CD4-positive, alpha-beta T cell treated with Interleukin-2 at 100 ng/mL for 4 hours (primary cell): ENCODE data around the gene TMEM184B.
A peak's percentile ranks its signal among the peaks of the same experiment; 100 is the strongest.
"Not testable (repeated sequence)": the region's sequence is repeated elsewhere in the genome, so short reads cannot be mapped to it uniquely, and the experiment has no call there.

Experiments used
- DNase-seq: peaks from one replicate; pipeline ENCODE4 v3.0.0-alpha.2; 2020; ENCODE audit warnings: low spot score

TMEM184B gene

GRCh38 chr22:38249301-38249700, 23.5 kb downstream of the TMEM184B start:
- no peak for DNase-seq

- no peak for DNase-seq
These were observed 24.5 kb downstream of the TMEM184B start for GRCh38 chr22:38248280-38248679.

- DNase-seq = no peak
These were observed 25.1 kb downstream of the TMEM184B start for GRCh38 chr22:38247713-38248112.

- no peak for DNase-seq
These were observed 26.1 kb downstream of the TMEM184B start for GRCh38 chr22:38246692-38247091.

GRCh38 chr22:38246046-38246658, 26.7 kb downstream of the TMEM184B start:
- no peak for DNase-seq

GRCh38 chr22:38244106-38244505, 28.7 kb downstream of the TMEM184B start:
- no peak for DNase-seq

- no peak for DNase-seq
These were observed 29.6 kb downstream of the TMEM184B start for GRCh38 chr22:38243007-38243765.

- no peak for DNase-seq
These were observed 32.0 kb downstream of the TMEM184B start for GRCh38 chr22:38240734-38241252.

GRCh38 chr22:38239101-38239761, 33.6 kb downstream of the TMEM184B start:
- no peak for DNase-seq

- DNase-seq = no peak
These were observed 34.2 kb downstream of the TMEM184B start for GRCh38 chr22:38238519-38239071.

- no peak for DNase-seq
These were observed 36.0 kb downstream of the TMEM184B start for GRCh38 chr22:38236786-38237185.

GRCh38 chr22:38235240-38235850, 37.5 kb downstream of the TMEM184B start:
- DNase-seq = no peak

- DNase-seq = not testable (repeated sequence)
These were observed 39.0 kb downstream of the TMEM184B start for GRCh38 chr22:38233856-38234255.

- DNase-seq = no peak
These were observed 39.4 kb downstream of the TMEM184B start for GRCh38 chr22:38233427-38233826.

- DNase-seq = no peak
These were observed 40.6 kb downstream of the TMEM184B start for GRCh38 chr22:38232196-38232595.

GRCh38 chr22:38230916-38231315, 41.9 kb downstream of the TMEM184B start:
- no peak for DNase-seq

- peak; percentile 50 for DNase-seq
These were observed 42.5 kb downstream of the TMEM184B start for GRCh38 chr22:38230108-38230825.

- peak; percentile 49 for DNase-seq
These were observed 43.7 kb downstream of the TMEM184B start for GRCh38 chr22:38228873-38229740.

GRCh38 chr22:38228326-38228872, 44.4 kb downstream of the TMEM184B start:
- no peak for DNase-seq
